HG03378 (cell line): ENCODE measurements around the gene BCL7C.
"Not testable (repeated sequence)": the region's sequence is repeated elsewhere in the genome, so short reads cannot be mapped to it uniquely, and the experiment has no call there.

Source experiments
- ATAC-seq: cut with Tn5 transposase; IDR thresholded peaks from one replicate; pipeline ENCODE4 v1.9.1; 2021; ENCODE audit warnings: mild to moderate bottlenecking, moderate library complexity; ENCODE audit not compliant: unreplicated experiment

The BCL7C gene

DNA sequence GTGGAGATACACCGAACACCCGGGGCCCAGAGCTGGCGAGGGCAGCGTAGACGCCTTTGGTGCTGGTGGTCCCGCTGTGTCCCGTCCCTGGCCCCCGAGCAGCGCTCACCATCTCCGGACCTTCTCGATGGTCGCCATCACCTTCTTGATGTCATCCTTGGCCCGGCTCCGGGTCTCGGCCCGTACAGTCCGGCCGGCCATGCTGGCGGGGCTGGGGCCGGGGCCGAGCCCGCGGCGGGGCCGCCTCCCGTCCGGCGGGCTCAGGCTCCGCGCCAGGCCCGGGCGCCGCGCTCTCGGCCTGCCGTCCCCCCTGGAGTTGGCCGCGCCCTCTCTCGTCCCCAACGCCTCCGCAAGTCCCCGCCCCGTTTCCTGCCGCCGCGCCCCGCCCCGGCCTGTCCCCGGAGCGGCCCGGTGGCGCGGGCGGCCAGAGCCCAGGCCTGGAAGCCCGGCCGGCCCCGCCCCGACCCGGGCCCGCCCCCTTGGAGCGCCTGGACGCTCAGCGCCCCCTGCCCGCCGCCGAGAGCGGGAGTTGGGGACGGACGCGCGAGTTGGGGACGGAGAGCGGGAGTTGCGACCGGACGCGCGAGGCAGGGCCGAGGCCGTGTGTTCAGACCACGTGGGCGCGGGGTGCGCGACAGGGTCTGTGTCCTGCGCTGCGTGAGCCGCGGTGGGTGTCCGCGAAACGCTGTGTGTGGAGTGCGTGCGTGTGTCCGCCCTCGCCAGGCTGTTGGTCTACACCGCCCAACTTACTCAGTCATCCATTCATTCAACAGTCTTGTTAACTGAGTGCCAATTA, at the start of gene BCL7C:
TSS of gene BCL7C (minus strand) at position 334 of the 796 bp plus-strand sequence. CDS start at position 201, 133 bp downstream.
- peak; percentile 42 for ATAC-seq

DNA sequence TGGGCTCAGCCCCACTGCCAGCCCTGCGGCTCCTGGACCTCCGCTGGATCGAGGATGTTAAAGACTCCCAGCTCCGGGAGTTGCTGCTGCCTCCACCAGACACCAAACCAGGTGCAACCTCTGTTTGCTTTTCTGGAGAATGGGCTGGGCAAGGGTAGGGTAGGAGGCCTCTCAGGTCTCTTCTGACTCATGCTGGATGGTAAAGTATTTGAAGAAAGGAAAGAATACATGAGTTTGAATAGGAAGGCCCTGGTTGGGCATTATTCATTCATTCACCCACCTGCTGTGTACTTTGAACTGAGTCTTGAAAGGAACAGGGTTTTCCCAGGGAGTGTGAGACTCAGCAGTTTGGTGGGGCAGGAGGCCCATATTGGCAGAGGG, 48.5 kb upstream of the BCL7C start:
- no peak for ATAC-seq

DNA sequence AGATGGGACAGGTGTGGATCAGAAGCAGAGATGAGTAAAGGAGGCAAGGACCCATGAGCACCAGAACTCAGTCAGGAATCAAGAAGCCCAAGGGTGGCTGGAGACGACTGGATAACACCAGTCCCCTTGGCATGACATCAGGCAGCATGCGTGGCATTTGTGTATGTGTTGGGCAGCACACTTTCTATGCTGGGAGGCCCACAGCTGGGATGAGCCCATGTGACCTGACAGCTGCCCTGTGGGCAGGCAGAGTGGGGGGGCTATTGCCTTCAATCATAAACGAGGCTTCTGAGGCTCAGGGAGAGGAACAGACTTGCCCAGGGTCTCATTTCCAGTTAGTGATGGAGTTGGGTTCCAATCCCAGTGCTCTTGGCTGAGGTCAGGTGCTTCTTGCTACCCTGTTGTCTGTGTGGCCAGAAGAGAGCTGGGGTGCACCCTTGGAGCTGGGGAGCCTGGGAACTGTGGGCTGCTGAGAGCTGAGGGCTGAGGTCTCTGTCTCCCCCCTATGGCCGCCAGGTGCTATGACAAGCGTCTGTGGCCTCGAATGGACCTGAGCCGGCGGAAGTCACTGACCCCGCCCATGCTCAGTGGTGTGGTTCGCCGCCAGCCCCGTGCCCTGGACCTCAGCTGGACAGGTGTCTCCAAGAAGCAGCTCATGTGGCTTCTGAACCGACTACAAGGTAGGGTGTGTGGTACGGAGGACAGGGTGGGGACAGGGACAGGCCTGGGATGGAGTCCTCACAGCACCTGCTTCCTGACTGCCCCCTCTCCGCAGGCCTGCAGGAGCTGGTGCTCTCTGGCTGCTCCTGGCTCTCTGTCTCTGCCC, 47.9 kb upstream of the BCL7C start:
- ATAC-seq: peak; percentile 71

DNA sequence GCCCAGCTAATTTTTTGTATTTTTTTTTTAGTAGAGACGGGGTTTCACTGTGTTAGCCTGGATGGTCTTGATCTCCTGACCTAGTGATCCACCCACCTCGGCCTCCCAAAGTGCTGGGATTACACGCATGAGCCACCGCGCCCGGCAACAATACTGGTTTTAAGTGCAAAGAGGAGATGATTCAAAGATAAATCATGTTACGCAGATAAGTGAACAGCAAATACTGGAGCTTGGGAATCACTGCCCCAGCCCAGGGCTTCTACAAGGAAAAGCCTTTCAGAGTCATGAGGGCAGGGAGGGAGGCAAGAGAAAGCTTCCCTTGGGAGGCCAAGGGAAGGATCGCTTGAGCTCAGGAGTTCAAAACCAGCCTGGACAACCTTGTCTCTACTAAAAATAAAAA, 45.7 kb upstream of the BCL7C start:
- not testable (repeated sequence) for ATAC-seq

DNA sequence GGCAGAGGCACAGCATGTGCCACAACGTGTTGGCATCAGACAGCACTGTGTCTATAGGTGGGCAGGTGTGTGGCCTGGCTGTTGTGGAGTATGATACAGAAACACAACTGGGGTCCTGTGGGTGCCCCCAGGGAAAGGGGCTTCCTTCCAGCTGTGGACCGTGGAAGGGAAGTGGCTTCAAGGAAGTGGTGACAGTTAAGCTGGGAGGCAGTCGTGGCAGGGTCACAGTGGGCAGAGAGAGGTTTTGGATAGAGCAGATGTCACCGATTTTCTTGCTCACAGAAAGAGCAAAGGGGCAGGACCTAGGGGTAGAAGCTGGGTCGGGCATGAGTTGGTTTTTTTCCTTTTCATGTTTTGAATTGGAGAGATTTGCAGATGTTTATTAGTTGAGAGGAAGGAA, 43.8 kb upstream of the BCL7C start:
- ATAC-seq: no peak

DNA sequence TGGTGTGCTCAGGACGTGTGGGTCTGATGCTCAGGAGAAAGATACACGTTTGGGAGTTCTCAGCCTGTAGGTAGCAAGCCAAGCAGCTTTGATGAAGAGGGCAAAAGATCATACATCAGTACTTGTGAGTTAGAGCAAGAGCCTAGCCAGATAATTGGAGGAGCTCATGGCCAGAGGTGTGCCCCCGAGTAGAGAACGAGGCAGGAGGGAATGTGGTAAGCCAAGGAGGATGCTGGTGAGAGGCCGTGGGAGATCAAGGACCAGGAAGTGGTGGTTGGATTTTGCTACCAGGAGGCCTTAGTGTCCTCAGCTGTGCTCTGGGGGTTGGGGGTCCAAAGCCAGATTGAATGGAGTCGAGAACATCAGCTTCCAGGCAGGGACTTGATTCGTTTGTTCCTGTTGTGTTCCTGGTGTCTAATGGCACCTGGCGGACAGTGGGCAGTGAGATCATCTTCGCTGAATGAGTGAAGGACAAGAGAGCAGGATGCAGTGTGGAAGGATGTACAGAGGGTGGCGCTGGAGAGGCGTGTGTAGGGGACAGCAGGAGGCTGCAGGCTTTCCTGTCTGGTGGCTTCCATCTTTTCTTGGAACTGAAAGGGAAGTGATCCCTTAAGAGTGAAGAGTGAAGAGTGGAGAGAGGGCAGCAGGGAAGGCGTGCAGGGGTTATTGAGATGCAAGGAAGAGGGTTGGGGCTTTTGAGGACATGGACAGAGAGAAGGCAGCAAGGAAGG, 41.1 kb upstream of the BCL7C start:
- ATAC-seq: no peak

DNA sequence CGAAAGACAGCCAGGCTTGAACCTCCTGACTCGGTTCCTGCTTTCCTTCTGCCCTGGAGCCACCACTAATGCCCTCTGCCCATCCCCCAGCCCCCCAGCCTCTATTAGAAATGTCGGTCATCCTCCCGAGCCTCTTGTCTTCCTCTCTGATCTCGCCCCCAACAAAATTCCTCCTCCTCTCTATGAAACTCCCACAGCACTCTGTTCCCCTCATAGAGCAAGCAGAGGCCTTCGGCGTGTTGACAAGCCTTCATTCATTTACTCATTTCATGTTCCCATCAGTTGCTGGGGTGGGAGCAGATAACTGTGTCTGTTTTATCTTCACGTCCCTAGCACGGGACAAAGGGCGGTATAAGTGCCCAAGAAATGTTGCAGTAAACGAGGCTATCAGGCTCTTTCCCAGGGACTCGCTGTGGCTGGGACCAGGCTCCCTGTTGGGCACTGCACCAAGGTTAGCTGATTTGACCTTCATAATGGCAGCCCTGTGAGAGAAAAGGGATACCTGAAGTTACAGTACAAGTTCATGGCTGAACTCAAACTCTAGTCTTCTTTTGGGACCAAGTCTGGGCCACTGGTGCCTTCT, 37.3 kb upstream of the BCL7C start:
- no peak for ATAC-seq

DNA sequence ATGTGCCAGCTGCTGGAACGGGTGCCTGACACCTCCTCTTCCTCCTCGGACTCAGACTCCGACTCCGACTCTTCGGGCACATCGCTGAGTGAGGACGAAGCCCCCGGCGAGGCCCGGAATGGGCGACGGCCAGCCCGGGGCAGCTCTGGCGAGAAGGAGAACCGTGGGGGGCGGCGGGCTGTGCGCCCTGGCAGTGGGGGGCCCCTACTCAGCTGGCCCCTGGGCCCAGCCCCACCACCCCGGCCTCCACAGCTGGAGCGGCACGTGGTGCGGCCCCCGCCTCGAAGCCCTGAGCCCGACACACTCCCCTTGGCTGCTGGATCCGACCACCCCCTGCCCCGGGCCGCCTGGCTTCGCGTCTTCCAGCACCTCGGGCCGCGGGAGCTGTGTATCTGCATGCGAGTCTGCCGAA, 36.3 kb upstream of the BCL7C start:
- no peak for ATAC-seq

DNA sequence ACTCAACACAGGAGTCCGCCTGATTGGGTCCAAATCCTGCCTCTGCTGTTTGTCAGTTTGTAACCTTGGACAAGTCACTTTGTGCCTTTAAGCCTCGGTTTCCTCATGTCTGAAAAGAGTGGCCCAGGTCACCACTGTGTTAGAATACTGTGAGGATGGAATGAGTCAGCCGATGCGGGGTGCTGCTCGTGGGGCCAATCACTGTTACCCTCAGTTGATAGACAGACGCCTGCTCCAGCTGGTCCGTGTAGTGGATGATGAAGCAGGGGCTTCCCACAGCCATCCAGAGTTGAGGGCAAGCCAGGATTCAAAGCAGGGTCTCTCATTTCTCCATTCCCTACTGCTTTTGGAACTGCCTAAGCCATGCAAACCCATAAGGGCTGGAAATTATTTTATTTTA, 35.3 kb upstream of the BCL7C start:
- no peak for ATAC-seq

DNA sequence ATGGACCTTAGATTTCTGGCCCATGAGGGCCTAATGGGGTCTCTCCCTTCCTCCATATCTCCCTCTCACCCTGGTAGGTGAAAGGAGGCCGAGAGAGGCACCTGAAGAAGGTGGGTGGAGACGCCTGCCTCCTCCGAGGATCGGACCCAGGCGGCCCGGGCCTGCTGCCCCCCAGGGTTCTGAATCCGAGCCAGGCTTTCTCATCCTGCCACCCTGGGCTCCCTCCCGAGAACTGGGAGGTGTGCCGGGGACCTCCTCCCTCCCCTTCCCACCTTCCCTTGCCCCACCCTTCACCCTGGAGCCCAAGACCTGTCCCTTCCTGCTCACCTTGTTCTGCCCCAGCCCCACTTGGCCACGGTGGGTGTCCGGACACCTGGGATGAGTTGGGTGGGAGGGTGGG, 34.5 kb upstream of the BCL7C start:
- no peak for ATAC-seq

DNA sequence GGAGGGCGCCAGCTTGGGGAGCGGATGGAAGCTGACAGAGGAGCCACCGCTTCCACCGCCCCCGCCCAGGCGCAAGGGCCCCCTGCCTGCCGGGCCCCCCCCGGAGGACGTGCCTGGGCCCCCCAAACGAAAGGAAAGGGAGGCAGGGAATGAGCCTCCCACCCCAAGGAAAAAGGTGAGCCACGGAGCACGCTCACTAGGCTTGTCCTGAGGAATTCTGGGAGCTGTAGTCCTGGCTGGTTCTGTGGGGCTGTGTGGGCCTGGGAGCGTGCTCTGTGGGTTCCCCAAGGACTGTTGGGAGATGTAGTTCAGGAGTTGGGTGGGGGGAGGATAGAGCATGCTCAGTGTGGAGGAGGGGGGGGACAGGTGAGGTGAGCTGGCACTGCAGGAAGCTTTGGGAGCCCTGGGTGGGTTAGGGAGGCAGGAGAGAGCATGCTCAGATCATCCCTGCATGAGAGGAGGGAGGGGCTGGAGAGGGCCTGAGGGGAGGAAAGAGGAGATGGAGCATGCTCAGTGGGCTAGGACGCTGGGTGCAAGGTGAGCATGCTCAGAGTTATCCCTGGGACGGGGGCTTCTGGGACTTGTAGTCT, 34.0 kb upstream of the BCL7C start:
- no peak for ATAC-seq

DNA sequence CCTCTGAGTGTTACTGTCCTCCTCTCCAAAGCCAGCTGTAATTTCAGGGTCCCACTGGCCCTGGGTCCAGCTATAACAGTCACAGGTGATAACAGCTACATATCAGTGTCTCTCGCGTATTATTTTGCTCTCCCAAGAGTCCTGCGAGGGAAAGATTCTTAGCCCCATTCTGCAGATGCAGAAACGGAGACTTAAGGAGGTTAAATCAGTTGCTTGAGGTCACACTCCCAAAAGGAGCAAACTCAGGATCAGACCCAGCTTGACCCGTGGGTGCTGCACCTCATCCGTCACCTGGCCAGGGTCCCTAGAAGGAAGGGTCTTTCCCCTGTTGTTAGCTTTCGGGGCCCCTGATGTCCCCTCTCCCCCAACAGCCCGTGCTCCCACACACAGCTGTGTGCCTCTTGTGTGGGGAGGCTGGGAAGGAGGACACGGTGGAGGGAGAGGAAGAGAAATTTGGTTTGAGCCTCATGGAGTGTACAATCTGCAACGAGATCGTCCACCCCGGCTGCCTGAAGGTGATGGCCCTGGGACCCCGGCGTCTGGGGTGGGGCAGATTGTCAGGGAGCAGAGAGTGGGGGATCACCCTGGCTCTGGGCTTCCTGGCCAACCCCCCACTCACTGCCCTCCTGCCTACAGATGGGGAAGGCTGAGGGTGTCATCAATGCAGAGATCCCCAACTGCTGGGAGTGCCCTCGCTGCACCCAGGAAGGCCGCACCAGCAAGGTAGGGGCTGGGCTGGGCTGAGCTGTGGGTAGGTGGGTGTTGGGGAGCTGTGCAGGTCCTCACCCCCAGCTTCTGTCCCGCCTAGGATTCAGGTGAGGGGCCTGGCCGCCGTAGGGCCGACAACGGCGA, 33.3 kb upstream of the BCL7C start:
- no peak for ATAC-seq

DNA sequence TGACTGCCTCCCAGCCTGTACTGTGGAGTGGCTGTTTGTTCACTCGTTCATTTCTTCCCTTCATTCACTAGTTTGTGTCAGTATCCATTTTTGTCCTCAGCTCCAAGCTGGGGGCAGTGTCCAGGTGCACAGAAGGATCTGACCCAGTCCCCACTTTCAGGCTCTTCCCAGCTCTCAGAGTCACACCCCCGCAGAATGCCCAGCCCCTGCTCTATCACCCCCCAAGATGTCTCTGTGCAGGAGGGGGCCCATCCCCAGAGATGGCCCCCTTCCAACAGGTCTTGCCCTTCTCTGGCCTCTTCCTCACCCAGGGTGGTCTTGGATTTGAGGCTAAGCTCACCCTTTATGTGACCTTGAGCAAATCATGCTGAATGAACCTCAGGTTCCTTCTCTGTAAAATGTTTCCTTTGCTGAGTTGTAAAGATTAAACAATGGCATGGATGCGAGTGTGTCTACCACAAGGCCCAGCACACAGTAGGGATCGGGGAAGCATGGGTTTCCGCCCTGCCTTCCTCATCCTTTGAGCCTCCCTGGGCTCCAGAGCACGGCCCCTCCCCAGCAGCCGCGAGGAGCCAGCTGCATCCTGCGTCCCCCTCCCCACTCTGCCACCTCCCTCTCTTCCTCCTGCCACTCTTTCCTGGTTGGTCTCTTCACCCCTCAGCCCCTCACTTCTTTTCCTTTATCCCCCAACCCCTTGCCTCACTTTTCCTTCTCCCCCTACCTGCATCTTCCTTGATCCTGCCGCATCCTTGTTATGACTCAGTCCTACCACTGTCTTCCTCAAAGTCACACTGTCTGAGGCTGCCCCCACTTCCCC, 32.3 kb upstream of the BCL7C start:
- ATAC-seq: no peak

DNA sequence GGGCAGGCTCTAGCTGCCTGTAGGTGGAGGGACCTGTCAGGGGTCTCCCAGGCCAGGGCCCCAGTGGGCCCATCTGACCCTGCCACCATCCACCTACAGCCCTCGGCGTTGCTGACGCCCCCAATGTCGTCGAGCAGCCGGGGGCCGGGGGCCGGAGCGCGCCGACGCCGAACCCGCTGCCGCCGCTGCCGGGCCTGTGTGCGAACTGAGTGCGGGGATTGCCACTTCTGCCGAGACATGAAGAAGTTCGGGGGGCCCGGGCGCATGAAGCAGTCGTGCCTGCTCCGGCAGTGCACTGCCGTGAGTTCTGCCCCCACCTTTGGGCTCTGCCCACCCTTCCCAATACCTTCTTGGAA, 31.7 kb upstream of the BCL7C start:
- ATAC-seq: no peak

DNA sequence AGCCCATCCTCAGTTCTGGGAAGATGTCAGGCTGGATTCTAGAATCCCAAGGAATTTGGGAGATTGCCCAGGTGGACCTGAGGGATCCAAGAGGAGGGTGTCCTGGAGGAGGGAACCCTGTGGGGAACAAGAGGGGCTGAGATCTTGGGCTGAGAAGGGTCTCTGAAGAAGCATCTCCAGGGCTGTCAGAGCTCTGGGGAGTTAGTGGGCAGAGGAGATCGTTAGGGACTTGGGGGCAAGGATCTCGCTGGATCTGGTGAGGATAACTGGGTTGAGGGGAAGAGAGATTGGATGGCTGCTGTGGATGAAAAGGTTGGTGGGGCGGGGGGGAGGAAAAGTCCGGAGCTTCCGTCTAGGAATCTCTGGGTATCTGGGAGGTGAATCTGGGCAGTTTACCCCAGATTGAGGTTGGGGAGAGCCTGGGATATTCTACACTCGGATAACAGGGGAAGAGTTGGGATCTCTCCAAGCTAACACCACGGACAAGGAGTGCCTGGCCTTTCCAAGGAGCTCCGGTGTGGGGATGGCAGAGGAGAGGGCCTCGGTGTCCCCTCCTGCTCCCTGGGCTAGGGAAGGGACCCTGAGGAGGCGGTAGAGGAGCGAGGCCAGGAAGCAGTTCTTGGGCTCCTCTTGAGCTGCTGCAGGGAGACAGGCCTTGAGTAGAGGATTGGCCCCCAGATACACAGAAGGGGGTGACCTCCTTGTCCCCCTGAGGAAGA, 31.2 kb upstream of the BCL7C start:
- no peak for ATAC-seq

DNA sequence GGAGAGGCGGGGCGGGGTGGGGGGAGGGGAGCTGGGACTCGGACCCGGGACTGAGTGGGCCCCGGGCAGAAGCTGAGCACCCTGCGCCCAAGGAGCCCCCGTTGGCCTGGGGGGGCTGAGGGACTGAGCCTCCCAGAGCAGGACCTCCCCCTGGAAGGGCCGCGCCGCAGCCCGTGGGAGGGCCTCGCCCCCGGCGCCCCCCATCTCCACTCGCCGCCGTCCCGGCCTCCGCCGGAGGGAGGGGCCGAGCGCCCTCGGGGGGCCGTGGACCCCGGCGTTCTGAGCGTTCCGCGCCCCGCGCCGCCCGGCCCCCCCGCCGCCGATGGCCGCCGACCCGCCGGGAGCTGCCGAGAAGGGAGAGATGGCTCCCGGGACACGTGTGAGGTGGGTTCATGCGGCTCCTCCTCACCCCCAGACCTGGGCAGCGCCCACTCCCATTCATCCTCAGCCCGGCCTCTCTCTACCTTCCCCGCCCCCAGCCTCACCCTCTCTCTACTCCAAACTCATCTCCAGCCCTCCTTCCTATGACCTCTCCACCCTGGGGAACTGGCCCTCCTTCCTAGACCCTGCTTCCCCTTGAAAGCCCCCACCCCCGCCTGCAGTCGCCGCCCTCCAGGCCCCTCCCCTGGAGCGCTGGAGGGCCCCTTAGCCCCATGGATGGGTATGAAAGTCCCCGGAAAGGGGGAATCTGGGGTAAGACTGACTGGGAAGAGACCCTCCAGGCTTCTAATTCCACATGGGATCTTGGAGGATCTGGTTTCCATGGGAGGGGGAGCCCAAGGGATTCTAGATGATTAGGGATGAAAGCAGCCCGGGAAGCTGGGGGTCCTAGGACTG, 30.4 kb upstream of the BCL7C start:
- no peak for ATAC-seq

DNA sequence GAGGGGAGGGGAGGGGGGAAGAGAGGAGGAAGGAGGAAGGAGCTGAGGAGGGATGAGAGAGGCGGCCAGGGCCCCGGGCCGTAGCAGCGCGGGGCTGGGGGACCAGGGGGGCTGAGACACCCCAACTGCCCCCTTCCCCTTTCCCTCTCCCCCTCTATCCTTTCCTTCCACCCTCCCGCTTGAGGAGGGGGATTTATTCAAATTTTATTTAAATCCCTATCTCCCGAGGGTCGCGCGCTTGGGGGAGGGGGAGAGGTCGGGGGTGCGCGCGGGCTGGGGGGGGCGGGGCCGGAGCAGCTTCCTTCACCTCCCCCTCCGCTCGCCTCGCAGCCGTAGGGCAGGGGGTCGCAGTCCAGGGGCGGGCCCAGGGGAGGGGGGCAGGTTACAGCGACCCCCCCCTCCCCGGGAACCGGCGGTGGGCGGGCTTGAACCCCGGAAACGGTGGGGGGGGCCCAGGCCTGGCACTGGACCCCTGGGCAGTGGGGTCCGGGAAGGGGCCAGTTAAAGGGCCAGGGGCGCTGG, 29.7 kb upstream of the BCL7C start, which contains the start of gene FBXL19:
TSS of gene FBXL19 (plus strand) at position 19 of the 522 bp plus-strand sequence. CDS start 2,183 bp downstream, outside the sequence.
- no peak for ATAC-seq
